ENCODE measurements around the gene ADI1.

DNA sequence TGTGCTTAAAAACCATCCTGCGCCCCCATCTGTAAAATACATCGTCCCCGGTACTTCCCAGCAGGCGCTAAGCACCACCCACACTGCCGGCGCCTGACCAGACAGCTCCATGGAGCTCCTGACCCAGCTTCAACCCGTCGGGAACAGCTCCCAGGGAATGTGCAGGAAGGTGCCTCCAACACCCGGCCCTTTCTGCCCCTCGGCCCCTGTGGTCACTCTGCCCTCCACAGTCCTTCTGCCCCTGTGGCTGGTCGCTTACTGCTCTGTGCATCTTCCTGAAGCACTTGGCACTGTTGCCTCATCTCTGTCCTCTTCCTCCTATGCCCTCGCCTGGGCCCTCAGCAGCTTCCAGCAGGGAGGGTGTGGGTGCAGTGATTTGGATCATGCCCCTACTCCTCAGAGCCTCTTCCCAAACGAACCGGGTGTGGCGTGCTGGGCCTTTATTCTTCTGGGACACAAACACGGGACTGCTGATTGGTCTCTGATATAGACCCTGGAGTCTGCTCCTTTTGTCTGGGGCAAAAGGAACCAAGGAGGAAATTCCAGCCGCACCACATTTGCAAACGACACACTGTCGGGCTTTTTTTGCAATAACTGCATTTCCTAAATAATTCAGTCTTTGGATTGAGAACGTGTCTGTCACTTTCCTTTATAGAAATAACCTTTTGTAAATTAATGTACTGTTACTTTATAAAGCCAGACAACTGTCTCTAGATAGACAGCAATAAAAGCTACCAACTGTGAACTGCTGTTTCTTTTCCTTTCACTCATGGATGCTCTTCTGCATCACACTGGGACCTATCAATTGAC is 65.9 kb downstream of the ADI1 start:
- TF ChIP-seq, protein P1, sequence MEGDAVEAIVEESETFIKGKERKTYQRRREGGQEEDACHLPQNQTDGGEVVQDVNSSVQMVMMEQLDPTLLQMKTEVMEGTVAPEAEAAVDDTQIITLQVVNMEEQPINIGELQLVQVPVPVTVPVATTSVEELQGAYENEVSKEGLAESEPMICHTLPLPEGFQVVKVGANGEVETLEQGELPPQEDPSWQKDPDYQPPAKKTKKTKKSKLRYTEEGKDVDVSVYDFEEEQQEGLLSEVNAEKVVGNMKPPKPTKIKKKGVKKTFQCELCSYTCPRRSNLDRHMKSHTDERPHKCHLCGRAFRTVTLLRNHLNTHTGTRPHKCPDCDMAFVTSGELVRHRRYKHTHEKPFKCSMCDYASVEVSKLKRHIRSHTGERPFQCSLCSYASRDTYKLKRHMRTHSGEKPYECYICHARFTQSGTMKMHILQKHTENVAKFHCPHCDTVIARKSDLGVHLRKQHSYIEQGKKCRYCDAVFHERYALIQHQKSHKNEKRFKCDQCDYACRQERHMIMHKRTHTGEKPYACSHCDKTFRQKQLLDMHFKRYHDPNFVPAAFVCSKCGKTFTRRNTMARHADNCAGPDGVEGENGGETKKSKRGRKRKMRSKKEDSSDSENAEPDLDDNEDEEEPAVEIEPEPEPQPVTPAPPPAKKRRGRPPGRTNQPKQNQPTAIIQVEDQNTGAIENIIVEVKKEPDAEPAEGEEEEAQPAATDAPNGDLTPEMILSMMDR (IDR thresholded peaks at IDR 0.05), result no peak
- no peak for TF ChIP-seq POLR2A (IDR thresholded peaks at IDR 0.05)
- TF ChIP-seq POLR2AphosphoS5 (IDR thresholded peaks at IDR 0.05), result no peak
- no peak for TF ChIP-seq EP300 (IDR thresholded peaks at IDR 0.05)
